Keratinocyte (primary cell): Measurements from ENCODE around the gene NFAM1. TPM values are rescaled to one million over a fixed set of nuclear protein-coding genes. Genes with fewer than 3 reads are reported as not detected.

Experiments
- DNase-seq: peaks from one replicate; pipeline ENCODE4 v3.0.0-alpha.2; 2011; ENCODE audit warnings: low read depth, missing footprints, low spot score
- FAIRE-seq: peaks from 2 replicates; lab custom pipeline; 2011; peaks lifted over from hg19 to GRCh38; lab: Jason Lieb, UNC
- H2AFZ ChIP-seq: 2 replicates; pipeline ENCODE4 v1.6.0; 2012; ENCODE audit warnings: low read length, control low read depth, inconsistent platforms; ENCODE audit not compliant: control insufficient read depth
- H3K27ac ChIP-seq: 2 replicates; pipeline ENCODE4 v1.5.1; 2011; ENCODE audit warnings: low read length; ENCODE audit not compliant: control insufficient read depth, insufficient read depth
- H3K27me3 ChIP-seq: 3 replicates; pipeline ENCODE4 v1.6.0; 2011; ENCODE audit warnings: low read length; ENCODE audit not compliant: control insufficient read depth, insufficient read depth; ENCODE audit errors: extremely low read depth
- H3K36me3 ChIP-seq, 2 experiments: 2 replicates in 1 of 2; 3 replicates in 1 of 2; pipeline ENCODE4 v1.5.1; 2011; ENCODE audit warnings: low read length in 2 of 2, mild to moderate bottlenecking in 1 of 2; ENCODE audit not compliant: control insufficient read depth in 2 of 2, insufficient read depth in 2 of 2; ENCODE audit errors: extremely low read depth in 1 of 2
- H3K4me1 ChIP-seq: 3 replicates; pipeline ENCODE4 v1.5.1; 2011; ENCODE audit warnings: low read length; ENCODE audit not compliant: control insufficient read depth, insufficient read depth; ENCODE audit errors: extremely low read depth
- H3K4me2 ChIP-seq: 3 replicates; pipeline ENCODE4 v1.6.0; 2011; ENCODE audit warnings: low read depth, low read length; ENCODE audit not compliant: control insufficient read depth, insufficient read depth; ENCODE audit errors: extremely low read depth
- H3K4me3 ChIP-seq, 3 experiments: fragments of 200-600 bp in 1 of 3; sonication (generic) in 1 of 3; 2 replicates in 2 of 3; 3 replicates in 1 of 3; pipeline ENCODE4 v1.5.1; 2011 to 2016; ENCODE audit warnings: low read length in 3 of 3, mild to moderate bottlenecking in 3 of 3, control low read depth in 2 of 3, inconsistent platforms in 1 of 3, low read depth in 1 of 3, mixed read lengths in 1 of 3, mixed run types in 1 of 3, moderate library complexity in 1 of 3; ENCODE audit not compliant: control insufficient read depth in 2 of 3, insufficient read depth in 2 of 3; ENCODE audit errors: extremely low read depth in 1 of 3
- H3K79me2 ChIP-seq: 2 replicates; pipeline ENCODE4 v1.6.0; 2012; ENCODE audit warnings: low read length; ENCODE audit not compliant: control insufficient read depth, insufficient read depth
- H3K9ac ChIP-seq: 3 replicates; pipeline ENCODE4 v1.6.0; 2011; ENCODE audit warnings: low read length; ENCODE audit not compliant: control insufficient read depth, insufficient read depth; ENCODE audit errors: extremely low read depth
- H3K9me1 ChIP-seq: 3 replicates; pipeline ENCODE4 v1.6.0; 2011; ENCODE audit warnings: low read length; ENCODE audit not compliant: control insufficient read depth, insufficient read depth; ENCODE audit errors: extremely low read depth
- H3K9me3 ChIP-seq: 2 replicates; pipeline ENCODE4 v1.5.1; 2012; ENCODE audit warnings: low read depth, low read length; ENCODE audit not compliant: control insufficient read depth
- H4K20me1 ChIP-seq: 3 replicates; pipeline ENCODE4 v1.6.0; 2011; ENCODE audit warnings: low read length; ENCODE audit not compliant: control insufficient read depth, insufficient read depth; ENCODE audit errors: extremely low read depth
- CTCF ChIP-seq, 3 experiments: IDR thresholded peaks in 1 of 3; conservative IDR thresholded peaks in 1 of 3; optimal IDR thresholded peaks in 1 of 3; 2 replicates in 2 of 3; 3 replicates in 1 of 3; pipeline versions ENCODE3 to v1.5.1; 2011; ENCODE audit warnings: low read length in 3 of 3, mild to moderate bottlenecking in 3 of 3, moderate library complexity in 2 of 3, control low read depth in 1 of 3, inconsistent platforms in 1 of 3; ENCODE audit not compliant: insufficient read depth in 2 of 3; ENCODE audit errors: extremely low read depth in 1 of 3
- EZH2 ChIP-seq: IDR thresholded peaks from one replicate; pipeline ENCODE4 v1.6.1; 2012; ENCODE audit warnings: inconsistent platforms, mild to moderate bottlenecking, low read length, moderate library complexity
- dilution Hi-C: fragments of 300-500 bp; cut with MboI; formaldehyde crosslinking; loops from one replicate; pipeline ENCODE4 v1.7.0; 2020; ENCODE audit warnings: low sequenced_read_pairs; ENCODE audit not compliant: extremely low pct_ligation_motif_present
- polyA plus RNA-seq, 5 experiments: library from polyadenylated mRNA; depleted of rRNA in 3 of 5; stranded (reverse) in 3 of 5; stranded (forward) in 1 of 5; unstranded in 1 of 5; fragments of >200 nt; gene quantifications; 1 replicate in 1 of 5; 2 replicates in 3 of 5; 3 replicates in 1 of 5; pipeline versions ENCODE4 v1.2.1 to v1.2.3, GENCODE V29; 2011 to 2012; ENCODE audit warnings: missing spikeins in 2 of 5, low read depth in 1 of 5, low replicate concordance in 1 of 5

NFAM1 gene
- polyA plus RNA-seq, 1 donor (not counting 4 experiments of a cell fraction or from before 2014, with no cell fraction given) = not detected

GRCh38 chr22:42334875-42335512 lies 97.2 kb downstream of the NFAM1 start:
- dilution Hi-C loops = no loop called here
- no peak for FAIRE-seq
- H3K9me3 ChIP-seq = no peaks in the 10 kb centered on the region
- H3K27me3 ChIP-seq = peaks cover 41% of the 10 kb centered on the region
- H4K20me1 ChIP-seq = no peaks in the 10 kb centered on the region
- no peak overlapping the region for H3K4me3 ChIP-seq
- no peaks in the 10 kb centered on the region for H3K36me3 ChIP-seq
- no peak for DNase-seq
- H3K4me1 ChIP-seq = no peaks in the 10 kb centered on the region
- H3K4me2 ChIP-seq = no peak overlapping the region
- H3K27ac ChIP-seq = no peak overlapping the region
- no peaks in the 10 kb centered on the region for H3K9me1 ChIP-seq
- no peak overlapping the region for H2AFZ ChIP-seq
- TF ChIP-seq CTCF (optimal IDR thresholded peaks at IDR 0.05 in 1 of 3, IDR thresholded peaks at IDR 0.05 in 1 of 3, conservative IDR thresholded peaks at IDR 0.05 in 1 of 3; ENCODE audit: extremely low read depth in 1 of 3, insufficient read depth in 2 of 3, low read length in 3 of 3) = no peak
- H3K79me2 ChIP-seq = no peaks in the 10 kb centered on the region
- no peak overlapping the region for H3K9ac ChIP-seq

- no peaks in the 10 kb centered on the region for H4K20me1 ChIP-seq
- no peak overlapping the region for H2AFZ ChIP-seq
- dilution Hi-C loops = no loop called here
- H3K9me3 ChIP-seq = no peaks in the 10 kb centered on the region
- H3K27me3 ChIP-seq = peaks cover 47% of the 10 kb centered on the region
- no peak overlapping the region for H3K4me3 ChIP-seq
- H3K27ac ChIP-seq = no peak overlapping the region
- H3K9me1 ChIP-seq = no peaks in the 10 kb centered on the region
- no peak overlapping the region for H3K4me2 ChIP-seq
- FAIRE-seq = no peak
- H3K9ac ChIP-seq = no peak overlapping the region
- no peak for TF ChIP-seq EZH2
- TF ChIP-seq CTCF (optimal IDR thresholded peaks at IDR 0.05 in 1 of 3, IDR thresholded peaks at IDR 0.05 in 1 of 3, conservative IDR thresholded peaks at IDR 0.05 in 1 of 3; ENCODE audit: extremely low read depth in 1 of 3, insufficient read depth in 2 of 3, low read length in 3 of 3) = no peak
- DNase-seq = no peak
- H3K36me3 ChIP-seq = no peaks in the 10 kb centered on the region
- no peaks in the 10 kb centered on the region for H3K79me2 ChIP-seq
- H3K4me1 ChIP-seq = no peaks in the 10 kb centered on the region
These were observed 98.7 kb downstream of the NFAM1 start for GRCh38 chr22:42333544-42333943.
